ENCODE measurements around the gene NME5.

NME5 gene

DNA sequence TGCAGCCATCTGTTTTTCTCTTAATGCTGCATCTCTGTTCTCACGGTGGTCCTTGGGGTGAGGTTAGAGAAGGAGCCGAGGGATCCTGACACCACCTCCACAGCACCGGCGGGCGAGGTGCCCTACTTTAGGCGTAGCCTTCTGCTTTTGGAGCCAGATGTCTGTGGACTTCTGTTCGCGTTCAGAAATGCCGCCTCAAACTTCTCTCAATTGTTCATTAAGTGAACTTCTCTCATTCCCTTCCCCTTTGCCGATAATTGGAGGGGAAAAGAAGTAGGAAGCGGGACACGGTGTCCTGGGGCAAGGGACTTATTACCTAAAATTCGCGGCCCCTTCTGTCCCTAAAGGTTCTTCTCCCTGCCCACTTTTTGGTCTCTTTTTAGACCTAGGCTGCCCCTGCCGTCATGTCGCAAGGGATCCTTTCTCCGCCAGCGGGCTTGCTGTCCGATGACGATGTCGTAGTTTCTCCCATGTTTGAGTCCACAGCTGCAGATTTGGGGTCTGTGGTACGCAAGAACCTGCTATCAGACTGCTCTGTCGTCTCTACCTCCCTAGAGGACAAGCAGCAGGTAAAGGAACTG lies 40.1 kb upstream of the NME5 start:
- TF ChIP-seq, protein P1, sequence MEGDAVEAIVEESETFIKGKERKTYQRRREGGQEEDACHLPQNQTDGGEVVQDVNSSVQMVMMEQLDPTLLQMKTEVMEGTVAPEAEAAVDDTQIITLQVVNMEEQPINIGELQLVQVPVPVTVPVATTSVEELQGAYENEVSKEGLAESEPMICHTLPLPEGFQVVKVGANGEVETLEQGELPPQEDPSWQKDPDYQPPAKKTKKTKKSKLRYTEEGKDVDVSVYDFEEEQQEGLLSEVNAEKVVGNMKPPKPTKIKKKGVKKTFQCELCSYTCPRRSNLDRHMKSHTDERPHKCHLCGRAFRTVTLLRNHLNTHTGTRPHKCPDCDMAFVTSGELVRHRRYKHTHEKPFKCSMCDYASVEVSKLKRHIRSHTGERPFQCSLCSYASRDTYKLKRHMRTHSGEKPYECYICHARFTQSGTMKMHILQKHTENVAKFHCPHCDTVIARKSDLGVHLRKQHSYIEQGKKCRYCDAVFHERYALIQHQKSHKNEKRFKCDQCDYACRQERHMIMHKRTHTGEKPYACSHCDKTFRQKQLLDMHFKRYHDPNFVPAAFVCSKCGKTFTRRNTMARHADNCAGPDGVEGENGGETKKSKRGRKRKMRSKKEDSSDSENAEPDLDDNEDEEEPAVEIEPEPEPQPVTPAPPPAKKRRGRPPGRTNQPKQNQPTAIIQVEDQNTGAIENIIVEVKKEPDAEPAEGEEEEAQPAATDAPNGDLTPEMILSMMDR (IDR thresholded peaks at IDR 0.05; ENCODE audit: insufficient read depth, missing control alignments), result no peak
- DNase-seq (ENCODE audit: insufficient read length, low spot score), result no peak
- FAIRE-seq, result no peak

DNA sequence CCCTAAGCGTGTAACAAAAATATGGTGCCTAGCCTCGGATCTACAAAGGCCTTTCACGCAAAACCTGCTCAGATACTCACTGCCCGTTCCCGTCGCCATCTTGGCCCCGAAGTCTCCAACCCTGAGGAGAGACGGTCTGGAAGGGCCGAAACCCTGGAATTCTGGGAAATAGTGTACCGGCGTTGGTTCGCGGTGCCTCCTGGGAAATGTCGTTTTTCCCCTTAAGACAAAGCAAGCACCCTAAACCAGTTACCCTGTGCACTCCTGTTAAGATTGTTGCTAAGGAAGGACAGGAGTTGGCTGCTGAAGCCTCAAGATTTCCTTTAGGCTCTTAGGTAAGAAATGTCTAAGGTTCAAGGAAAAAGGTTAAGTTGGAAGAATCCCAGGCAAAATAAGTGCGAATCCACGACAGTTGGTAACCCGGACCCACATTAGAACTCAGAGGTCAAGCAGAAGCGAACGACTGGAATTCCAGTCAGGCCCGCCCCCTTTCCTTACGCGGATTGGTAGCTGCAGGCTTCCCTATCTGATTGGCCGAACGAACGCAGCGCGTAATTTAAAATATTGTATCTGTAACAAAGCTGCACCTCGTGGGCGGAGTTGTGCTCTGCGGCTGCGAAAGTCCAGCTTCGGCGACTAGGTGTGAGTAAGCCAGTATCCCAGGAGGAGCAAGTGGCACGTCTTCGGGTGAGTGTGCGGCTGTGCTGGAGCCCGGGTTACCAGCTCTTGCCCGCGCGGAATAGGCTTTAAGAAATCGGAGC lies 39.5 kb upstream of the NME5 start, which contains the start of the genes BRD8 and KIF20A:
TSS of gene BRD8 (minus strand) at position 115 of the 761 bp plus-strand sequence. CDS start at position 99, 16 bp downstream.
TSS of gene KIF20A (plus strand) at position 597 of the 761 bp plus-strand sequence. CDS start 569 bp downstream, outside the sequence.
- DNase-seq (ENCODE audit: insufficient read length, low spot score) (peak; percentile 77), FAIRE-seq (no peak)
- TF ChIP-seq, protein P1 (IDR thresholded peaks at IDR 0.05; ENCODE audit: insufficient read depth, missing control alignments), result no peak

DNA sequence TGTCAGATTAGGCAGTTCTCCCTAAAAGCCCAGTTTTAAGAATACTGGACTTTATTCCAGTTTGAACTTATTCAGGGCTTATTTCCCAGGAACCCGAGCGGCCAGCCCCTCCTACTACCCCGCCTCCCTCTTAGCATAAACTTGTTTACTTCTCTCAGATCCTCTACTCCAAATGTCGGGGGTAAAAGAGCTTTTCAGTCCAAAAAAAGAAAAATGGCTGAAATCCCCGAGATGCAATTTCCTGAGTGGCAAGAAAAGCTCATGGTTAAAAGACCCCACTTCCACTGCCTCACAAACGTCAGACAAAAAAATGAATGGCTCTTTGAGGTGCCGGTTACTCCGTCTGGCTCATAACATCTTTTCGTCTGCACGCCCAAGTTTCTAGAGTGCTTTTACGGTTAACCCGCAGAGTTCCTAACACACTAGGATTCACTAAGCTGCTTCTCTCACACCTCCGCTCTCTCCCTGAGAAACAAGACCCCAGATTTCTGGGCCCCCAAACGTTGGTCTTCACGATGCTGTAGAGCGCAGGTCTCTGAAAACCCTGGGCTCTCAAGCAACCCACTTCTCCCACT lies 38.8 kb upstream of the NME5 start:
- FAIRE-seq (no peak), DNase-seq (ENCODE audit: insufficient read length, low spot score) (no peak)
- TF ChIP-seq, protein P1 (IDR thresholded peaks at IDR 0.05; ENCODE audit: insufficient read depth, missing control alignments), result no peak

DNA sequence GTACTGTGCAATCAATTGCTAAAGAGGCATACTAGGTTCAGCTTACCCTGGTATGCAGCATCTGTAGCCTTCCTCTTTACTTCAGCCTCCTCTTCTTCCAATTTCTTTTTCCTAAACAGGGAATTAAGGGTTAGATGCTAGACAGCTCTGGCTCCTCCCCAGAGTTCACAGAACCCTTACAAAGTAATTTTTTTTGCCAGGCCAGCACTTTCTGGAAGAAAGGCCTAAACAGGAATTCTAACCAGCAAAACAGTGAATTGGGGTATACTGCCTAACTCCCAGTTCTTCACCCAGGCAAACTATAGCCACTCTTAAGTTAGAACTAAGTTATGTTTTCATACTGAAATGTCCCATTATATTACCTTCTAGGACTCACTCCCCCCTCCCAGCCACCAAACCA lies 31.1 kb upstream of the NME5 start:
- TF ChIP-seq, protein P1 (IDR thresholded peaks at IDR 0.05; ENCODE audit: insufficient read depth, missing control alignments), result no peak
- FAIRE-seq (no peak), DNase-seq (ENCODE audit: insufficient read length, low spot score) (no peak)

DNA sequence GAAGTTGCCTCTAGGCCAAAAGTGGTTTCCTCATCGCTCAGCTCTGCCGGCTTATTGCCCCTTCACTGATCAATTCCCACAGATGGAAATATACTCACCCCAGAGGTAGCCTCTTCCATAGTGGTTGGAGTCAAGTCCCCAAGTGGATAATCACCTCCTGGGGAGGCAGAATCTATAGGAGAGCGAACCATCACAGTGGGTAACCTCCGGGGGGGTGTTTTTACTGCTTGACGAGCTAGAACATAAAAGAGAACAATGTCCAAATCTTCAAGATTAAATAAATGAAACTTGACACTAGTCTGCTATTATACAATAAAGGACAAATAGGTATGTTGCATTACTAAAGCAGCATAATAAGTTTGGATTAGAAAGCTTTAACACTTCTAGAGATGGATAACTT lies 29.9 kb upstream of the NME5 start:
- DNase-seq (ENCODE audit: insufficient read length, low spot score), result no peak
- FAIRE-seq, result no peak
- TF ChIP-seq, protein P1 (IDR thresholded peaks at IDR 0.05; ENCODE audit: insufficient read depth, missing control alignments), result no peak

DNA sequence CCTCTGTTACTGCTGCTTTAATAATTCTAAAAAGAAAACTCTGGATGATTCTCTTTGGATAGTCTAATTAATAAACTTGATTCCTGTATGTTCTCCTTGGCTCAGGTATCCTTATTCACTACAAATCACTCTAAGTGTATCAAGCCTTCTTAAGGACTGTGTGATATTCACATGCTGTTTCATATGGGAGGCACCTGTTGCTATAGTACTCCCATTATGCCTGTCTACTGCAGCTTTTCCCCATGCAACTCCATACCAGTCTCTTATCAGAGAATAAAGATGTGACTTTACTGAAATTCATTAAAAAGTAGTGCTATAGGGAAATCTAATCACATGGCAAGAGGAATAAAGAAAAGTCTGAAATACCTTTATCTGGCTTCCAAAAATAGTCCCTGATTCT lies 24.5 kb upstream of the NME5 start:
- TF ChIP-seq, protein P1 (IDR thresholded peaks at IDR 0.05; ENCODE audit: insufficient read depth, missing control alignments), result no peak
- DNase-seq (ENCODE audit: insufficient read length, low spot score), result no peak
- FAIRE-seq, result no peak
